Bladder microvascular endothelial cell (primary cell): ENCODE measurements around the gene SCARB2. TPM values are rescaled to one million over a fixed set of nuclear protein-coding genes. Genes with fewer than 3 reads are reported as not detected.

ENCODE experiments used
- total RNA-seq: library from RNA; depleted of rRNA; stranded (reverse); fragments of >200 nt; gene quantifications from 2 replicates; pipeline ENCODE4 v1.2.3, GENCODE V29; 2014

Gene SCARB2
- total RNA-seq: 149 and 341 TPM in 2 replicates

DNA sequence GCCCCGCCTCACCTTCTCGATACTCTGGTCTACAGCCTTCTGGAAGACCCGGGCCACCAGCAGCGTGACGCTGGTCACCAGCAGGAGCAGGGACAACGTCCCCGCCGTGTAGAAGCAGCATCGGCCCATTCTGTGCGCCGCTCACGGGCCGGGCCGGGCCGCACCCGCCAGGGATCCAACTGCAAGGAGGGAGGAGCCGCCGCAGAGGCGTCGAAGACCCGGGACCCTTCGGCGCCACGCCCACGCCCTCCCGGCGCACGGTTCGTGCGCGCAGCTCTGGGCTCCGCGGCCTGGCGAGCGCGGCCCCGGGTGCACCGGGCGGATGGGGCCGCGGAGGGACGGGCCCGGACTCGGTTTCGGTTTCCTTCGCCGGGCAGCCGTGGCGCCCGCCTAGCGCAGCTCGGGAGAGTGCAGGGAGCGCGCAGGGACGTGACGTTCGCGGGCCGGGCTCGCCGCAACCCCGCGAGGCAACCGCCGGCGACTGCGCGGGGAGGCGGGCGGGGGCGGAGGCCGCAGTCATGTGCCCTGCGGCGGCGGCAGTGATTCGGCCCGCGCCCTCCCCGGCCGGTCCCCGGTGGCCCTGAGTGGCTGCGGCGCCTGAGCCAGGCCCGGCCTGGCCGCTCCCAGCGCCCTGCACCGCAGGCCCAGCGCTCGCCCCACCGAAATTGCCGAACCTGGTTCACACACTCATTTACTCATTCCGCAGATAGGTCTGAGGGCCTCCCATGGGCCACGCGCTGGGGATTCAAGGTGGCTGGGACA lies at the start of gene SCARB2:
Gene SCARB2 (minus strand): TSS at position 410 of the 762 bp plus-strand sequence. CDS start 281 bp downstream, at position 129.

DNA sequence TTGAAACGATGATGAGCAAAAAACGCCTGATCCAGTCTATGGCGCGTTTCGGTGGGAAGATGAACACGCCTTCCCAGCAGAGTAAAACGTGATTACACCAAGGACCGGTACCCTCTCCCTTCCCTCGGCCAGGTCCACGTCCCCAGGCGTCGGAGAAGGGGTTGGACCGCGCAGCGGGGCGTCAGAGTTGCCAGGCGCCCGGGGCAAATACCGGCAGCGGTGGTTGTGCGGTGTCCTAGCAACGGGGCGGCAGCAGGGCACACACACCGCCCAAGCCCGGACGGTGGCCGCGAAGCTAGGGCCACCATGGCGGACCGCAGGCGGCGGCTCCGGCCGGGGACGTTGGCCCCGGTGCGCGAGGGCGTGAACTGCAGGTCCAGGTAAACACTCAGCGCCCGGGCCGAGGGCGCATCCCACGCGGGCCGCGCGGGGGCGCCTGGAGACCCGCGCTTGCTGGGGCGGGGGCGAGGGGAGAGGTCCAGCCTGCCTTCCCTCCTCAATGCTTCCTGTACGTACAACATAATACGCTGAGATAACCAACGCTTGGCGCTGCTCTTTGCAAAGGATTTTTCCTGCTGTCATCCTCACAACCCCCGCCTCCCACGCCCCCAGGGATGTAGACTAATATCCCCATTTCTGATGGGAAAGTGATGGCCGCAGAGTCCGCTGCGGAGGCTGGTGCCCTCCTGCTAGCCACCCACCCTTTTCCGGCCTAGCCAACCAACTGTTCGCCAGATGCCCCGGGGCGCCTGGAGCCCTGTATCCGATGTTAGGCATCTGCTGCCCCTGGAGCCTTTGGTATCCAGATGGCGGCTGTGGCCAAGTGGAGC lies 38.0 kb upstream of the SCARB2 start, which contains the start of gene FAM47E:
Gene FAM47E (plus strand): TSS at position 281 of the 830 bp plus-strand sequence. CDS start 26 bp downstream, at position 307.

DNA sequence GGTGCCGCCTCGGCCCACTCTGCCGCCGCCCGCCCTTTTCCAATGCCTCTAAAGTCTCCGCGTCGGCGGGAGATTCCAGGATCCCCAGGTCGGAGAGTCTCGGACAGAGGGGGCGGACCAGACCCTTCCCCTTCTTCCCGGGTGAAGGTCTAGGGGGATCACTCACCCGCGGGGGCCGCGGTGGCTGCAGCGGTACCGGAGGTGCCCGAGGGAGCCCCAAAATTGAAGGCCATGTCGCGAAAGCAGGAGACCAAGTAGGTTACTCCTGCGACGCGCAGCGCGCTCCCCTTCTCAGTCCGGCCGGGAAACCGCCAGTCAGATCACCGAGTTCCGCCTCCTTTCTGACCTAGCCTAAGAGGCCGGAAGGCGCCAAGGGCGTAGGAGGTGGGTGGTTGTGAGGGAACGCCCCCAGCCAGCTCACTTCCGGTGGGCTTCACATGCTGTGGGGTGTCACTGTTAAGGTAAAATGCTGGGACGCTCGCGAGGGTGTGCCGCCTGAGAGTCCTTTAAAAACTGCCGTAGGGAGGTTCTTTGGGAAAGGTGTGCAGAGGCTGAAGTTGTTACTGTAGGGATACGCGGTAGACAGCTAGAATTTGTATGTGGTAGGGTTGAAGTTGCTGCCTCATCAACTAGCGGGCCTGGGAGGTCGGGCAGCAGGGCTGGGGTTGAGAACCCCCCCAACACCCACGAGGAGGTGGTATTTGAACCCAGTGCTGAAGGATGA lies 65.3 kb downstream of the SCARB2 start, which contains the start of gene NUP54:
Gene NUP54 (minus strand): TSS at position 256 of the 724 bp plus-strand sequence. CDS start 23 bp downstream, at position 233.

Other genes starting within 250 kb of the SCARB2 start
- gene SDAD1, start 222.9 kb downstream of the SCARB2 start, total RNA-seq: 16.4 and 28.9 TPM in 2 replicates
- gene CXCL9, start 206.3 kb downstream of the SCARB2 start, total RNA-seq: not detected in 2 replicates
- 1.1 and 5.5 TPM in 2 replicates for gene CXCL10, start 190.3 kb downstream of the SCARB2 start, total RNA-seq
- gene CXCL11, start 177.8 kb downstream of the SCARB2 start, total RNA-seq: 1.5 and 5.7 TPM in 2 replicates
- not detected in 2 replicates for gene ART3, start 139.1 kb downstream of the SCARB2 start, total RNA-seq
- 44.0 and 50.3 TPM in 2 replicates for gene NUP54, start 65.4 kb downstream of the SCARB2 start, total RNA-seq
- gene FAM47E, start 37.9 kb upstream of the SCARB2 start, total RNA-seq: 0.38 TPM in 1 of 2 replicates, not detected in the other
- gene STBD1, start 92.9 kb upstream of the SCARB2 start, total RNA-seq: 0.82 and 3.1 TPM in 2 replicates
- not detected in 2 replicates for gene CCDC158, start 207.3 kb upstream of the SCARB2 start, total RNA-seq
- 0.19 and 0.81 TPM in 2 replicates for gene SHROOM3, start 221.4 kb upstream of the SCARB2 start, total RNA-seq